Kidney capillary endothelial cell (primary cell): ENCODE data around the gene CNBD2.
"Not testable (repeated sequence)": the region's sequence is repeated elsewhere in the genome, so short reads cannot be mapped to it uniquely, and the experiment has no call there.

Experiments
- DNase-seq: peaks from one replicate; pipeline ENCODE4 v3.0.0-alpha.2; 2018; ENCODE audit warnings: low spot score

CNBD2 gene

DNA sequence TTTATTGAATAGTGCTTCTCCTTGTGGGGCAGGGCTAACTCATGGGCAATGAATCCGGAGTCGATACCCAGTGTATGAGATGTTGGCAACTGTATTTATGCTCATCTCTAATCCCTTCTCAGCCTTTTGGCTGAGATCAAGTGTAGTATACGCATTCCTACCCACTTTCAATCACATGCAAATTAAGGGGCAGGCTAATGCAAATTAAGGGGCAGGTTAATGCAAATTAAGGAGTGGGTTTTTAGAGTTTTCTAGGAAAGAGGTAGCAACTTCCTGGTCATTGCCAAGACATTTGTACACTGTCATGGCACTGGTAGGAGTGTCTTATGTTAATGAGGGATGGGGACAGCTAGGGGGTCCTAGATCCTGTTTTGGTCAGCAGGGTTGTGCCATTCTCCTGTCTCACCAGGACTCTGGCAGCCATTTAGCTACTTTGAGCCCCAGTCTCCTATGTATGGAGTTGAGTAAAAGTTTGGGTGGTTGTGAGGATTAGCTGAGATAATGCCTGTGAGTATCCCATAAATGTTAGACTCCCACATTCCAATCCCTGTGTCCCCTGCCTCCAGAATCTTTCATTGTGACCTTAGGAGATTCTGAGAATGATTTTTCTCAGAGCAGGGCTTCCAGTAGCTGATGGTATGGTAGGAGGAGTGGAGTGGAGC lies at the start of gene CNBD2:
Gene CNBD2 (plus strand): TSS at position 612 of the 662 bp plus-strand sequence. CDS start 173 bp downstream, outside the sequence.
- DNase-seq = no peak

DNA sequence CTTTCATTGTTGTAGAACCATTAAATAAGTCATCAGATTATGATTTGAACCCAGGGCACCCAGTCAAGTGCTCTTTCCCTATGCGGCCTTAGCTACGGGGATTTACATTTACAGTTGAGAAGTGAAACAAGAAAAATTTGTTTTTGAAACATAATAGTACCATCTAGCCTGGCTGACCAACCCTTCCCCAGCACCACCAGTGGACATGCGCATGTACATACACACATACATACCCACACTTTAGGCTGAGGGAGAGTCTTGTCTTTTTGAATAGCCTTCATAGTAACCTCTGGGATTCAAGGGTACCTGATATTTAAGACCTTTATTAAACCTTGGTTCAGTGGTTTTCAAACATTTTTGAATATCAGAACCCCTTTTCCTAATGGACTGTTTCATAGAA lies 47.9 kb upstream of the CNBD2 start:
- no peak for DNase-seq

DNA sequence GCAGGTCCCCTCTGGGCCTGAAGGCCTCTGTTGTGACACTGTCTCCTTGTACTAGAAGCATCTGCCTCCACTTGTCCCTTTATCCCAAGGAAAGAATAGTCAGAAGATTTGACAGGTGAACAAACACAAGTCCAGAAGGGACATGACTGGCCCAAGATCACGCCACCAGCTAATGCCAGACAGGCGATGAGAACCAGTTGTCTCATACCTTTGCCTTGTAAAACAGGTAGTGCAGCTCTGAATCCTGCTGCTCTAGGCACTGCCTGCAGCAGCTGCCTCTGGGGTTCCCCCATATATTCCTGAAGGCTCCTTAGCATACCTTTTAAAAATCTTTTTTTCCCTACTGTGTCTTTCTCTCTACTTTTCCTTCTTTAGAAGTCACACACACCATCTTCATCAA lies 39.1 kb upstream of the CNBD2 start:
- DNase-seq = no peak

GRCh38 chr20:35934050-35934449 lies 34.3 kb upstream of the CNBD2 start:
- no peak for DNase-seq

DNA sequence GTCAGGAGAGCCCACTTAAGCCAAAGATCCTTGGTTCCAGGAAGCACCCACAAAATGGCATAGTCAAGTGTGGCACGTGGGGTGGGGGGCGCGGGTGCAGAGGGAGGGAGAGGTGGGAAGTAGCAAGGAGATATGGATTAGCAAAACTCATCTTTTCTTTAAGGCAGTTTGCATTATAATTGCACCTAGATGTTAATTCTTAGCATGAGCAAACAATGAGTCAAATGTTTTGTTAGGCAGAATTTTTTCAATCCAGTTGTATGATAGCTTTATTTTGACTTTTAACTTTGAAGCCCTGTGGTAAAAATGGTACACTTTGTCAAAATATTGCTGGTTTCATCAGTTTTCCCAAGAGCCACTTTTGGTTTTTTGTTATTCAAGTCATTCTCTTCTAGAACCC lies 29.1 kb upstream of the CNBD2 start:
- DNase-seq = no peak

GRCh38 chr20:35941620-35942019 lies 26.8 kb upstream of the CNBD2 start:
- no peak for DNase-seq

DNA sequence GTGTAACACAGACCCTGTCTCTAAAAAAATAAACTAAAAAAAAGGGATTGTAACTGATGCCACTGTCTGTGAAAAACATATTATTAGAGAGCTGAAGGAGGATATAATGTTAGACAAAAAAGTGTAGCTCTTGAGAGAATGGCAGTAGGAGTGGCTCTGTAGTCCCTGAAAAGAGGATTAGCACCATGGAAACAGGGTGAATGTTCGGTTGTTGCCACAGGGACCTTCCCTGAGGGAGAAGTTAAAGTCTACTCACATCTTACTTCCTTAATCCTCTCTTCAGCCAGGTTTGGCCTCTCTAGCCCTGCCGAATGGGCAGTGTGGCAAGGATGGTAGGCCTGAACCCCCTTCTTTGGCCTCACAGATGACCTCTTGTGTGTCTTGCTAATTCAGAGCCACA lies 26.1 kb upstream of the CNBD2 start:
- no peak for DNase-seq

DNA sequence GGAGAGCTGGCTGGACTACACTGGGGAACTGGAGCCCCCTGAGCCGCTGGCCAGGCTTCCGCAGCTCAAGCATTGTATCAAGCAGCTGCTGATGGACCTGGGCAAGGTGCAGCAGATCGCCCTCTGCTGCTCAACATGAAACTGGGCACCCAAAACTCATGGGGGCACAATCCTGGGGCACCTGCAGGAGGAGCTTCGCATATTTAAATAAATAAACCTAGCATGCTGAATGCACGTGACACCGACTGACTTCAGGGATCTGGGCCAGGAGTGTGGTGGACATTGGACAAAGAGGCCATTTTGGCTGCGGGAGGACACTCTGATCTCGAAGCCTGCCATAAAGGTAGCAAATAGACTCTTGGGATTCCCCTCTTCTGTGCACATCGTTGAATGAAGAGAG lies 20.9 kb upstream of the CNBD2 start:
- no peak for DNase-seq

GRCh38 chr20:35947907-35948306 lies 20.5 kb upstream of the CNBD2 start:
- DNase-seq = no peak

GRCh38 chr20:35950093-35950492 lies 18.3 kb upstream of the CNBD2 start:
- no peak for DNase-seq

DNA sequence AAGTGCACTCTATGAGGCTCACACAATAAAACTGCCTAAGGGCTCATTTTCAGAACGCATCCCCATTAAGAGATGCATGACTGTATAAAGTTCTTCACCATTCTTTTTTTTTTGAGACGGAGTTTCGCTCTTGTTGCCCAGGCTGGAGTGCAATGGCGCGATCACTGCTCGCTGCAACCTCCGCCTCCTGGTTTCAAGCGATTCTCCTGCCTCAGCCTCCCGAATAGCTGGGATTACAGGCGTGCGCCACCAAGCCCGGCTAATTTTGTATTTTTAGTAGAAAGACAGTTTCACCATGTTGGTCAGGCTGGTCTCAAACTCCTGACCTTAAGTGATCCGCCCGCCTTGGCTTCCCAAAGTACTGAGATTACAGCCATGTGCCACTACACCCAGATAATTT lies 16.3 kb upstream of the CNBD2 start:
- not testable (repeated sequence) for DNase-seq

GRCh38 chr20:35952480-35953386 lies 15.7 kb upstream of the CNBD2 start:
- DNase-seq = peak; percentile 17

- peak; percentile 67 for DNase-seq
Observed at GRCh38 chr20:35953387-35954199, 14.8 kb upstream of the CNBD2 start.

GRCh38 chr20:35954200-35954906 lies 14.0 kb upstream of the CNBD2 start, which contains the start of gene SCAND1:
Gene SCAND1, minus strand, starts transcription at chr20:35954502. Its CDS starts 218 bp downstream, at chr20:35954284.
- DNase-seq = peak; percentile 94

DNA sequence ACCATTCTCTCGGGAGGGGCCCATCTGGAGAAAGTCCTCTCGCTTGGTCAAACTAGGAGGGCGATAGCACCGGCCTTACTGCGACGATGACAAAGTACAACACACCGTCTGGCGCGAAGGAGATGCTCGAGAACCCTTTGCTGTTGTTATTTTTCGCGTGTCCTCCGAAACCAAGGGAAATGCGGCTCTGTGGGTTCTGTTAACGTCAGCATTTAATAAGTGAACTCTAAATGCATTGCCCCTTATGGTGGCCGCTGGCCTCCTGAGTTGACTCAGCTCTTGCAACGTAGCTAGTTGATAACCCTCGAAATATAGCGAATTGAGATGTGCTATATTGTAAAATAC lies 13.5 kb upstream of the CNBD2 start:
- DNase-seq = peak; percentile 40

- DNase-seq = no peak
Observed at GRCh38 chr20:35956616-35957015, 11.8 kb upstream of the CNBD2 start.

- DNase-seq = not testable (repeated sequence)
Observed at GRCh38 chr20:35959291-35959690, 9.1 kb upstream of the CNBD2 start.

DNA sequence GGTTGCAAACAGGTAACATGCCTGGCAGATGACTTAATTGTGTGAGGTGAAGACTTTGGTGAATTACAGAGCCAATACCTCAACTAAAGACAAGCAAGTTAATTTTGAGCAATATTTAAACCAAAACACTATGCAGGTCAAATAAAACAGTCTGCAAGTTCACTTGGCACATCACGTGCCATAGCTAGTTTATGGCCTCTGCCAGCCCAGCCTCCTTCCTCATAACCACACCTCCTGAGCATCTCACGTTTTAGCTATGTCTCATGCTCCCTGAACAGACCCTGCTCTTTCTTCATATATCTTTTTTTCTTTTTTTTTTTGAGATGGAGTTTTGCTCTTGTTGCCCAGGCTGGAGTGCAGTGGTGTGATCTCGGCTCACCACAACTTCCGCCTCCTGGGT lies 4.5 kb upstream of the CNBD2 start:
- DNase-seq = no peak

- DNase-seq = no peak
Observed at GRCh38 chr20:35968930-35969329, 540 bp downstream of the CNBD2 start.

DNA sequence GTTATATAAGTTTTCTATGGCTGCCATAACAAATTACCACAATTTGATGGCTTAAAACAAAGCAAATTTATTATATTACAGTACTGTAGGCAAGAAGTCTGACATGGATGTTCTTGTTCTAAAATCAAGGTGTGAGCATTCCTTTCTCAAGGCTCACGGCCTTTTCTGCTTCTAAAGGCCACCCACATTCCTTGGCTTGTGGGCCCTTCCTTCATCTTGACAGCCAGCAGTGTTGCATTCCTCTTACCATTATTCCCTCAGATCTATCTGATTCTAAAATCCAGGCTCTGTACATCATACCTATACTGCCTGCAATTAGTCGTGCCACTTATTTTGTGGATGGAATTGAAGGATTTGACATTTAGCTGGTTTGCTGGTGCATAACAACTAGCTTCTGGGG lies 3.6 kb downstream of the CNBD2 start:
- DNase-seq = no peak

GRCh38 chr20:35972462-35972861 lies 4.1 kb downstream of the CNBD2 start:
- DNase-seq = no peak

DNA sequence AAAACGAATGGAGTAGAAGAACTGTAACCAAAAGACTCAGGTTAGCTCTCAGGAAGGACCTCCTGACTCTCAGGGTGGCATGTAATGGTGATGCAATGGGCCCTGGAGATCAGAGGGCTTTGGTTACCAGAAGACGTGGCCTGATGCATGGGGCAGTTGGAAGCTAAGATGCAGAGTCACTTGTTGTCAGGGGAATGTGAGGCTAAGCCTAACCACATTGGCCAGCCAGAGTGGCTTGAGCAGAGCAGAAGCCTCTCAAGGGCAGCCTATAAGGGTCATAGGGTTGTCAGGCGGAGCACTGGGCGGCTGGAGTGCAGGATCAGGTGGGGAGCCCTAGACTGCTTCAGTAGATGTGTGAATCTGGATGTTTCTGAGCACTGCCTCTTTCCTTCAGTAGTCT lies 5.9 kb downstream of the CNBD2 start:
- no peak for DNase-seq
